ES-I3 (cell line): Measurements from ENCODE around the gene SDSL.

Experiments used
- H3K36me3 ChIP-seq: 2 replicates; pipeline ENCODE4 v1.6.1; 2013; ENCODE audit warnings: mild to moderate bottlenecking, low read length, control low read depth, moderate library complexity; ENCODE audit not compliant: insufficient read depth
- H3K4me1 ChIP-seq: 2 replicates; pipeline ENCODE4 v1.6.1; 2013; ENCODE audit warnings: mild to moderate bottlenecking, control low read depth, low read length; ENCODE audit not compliant: insufficient read depth
- H3K9ac ChIP-seq: 2 replicates; pipeline ENCODE4 v1.6.1; 2013; ENCODE audit warnings: low read depth, mild to moderate bottlenecking, low read length, moderate library complexity
- H3K9me3 ChIP-seq: 2 replicates; pipeline ENCODE4 v1.6.1; 2013; ENCODE audit warnings: mild to moderate bottlenecking, low read length, moderate library complexity; ENCODE audit not compliant: control insufficient read depth, insufficient read depth

Gene SDSL

DNA sequence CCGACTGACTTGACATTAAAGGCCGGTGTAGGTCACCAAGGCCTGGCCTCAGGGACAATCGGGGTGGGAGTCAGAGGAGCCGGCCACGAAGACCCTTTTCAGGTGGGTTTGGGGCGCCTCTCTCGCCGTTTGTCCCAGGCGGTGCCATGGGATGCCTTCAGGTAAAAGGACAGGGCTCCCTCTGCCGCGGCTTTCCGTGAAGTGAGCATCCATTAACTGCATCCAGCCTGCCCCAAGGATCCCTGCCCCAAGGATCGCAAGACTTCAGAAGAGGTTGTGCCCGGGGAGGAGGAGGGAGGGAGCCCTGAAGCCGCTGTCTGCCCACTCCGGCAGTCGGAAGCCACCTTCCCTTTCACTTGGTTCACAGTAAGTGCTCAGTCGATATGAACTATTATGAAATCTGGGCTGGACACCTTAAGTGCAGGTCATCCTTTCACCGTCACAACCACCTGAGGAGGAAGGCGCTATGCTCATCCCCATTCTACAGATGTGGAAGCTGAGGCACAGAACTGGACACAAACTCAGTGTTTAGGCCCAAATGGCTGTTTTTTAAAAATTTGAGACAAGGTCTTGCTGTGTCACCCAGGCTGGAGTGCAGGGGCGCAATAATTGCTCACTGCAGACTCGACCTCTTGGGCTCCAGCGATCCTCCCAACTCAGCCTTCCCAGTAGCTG lies 19.5 kb upstream of the SDSL start:
- no peaks in the 10 kb centered on the region for H3K9me3 ChIP-seq

GRCh38 chr12:113403435-113404415 lies 18.5 kb upstream of the SDSL start, which contains the start of gene SDS:
TSS of gene SDS (minus strand) at chr12:113403887. CDS start at chr12:113399708, 4,179 bp downstream.
- H3K4me1 ChIP-seq, result peaks cover 10% of the 10 kb centered on the region
- no peaks in the 10 kb centered on the region for H3K36me3 ChIP-seq
- H3K9ac ChIP-seq, result no peak within 1 kb of the TSS; the same call in 1 of the 2 replicates
- H3K9me3 ChIP-seq, result no peaks in the 10 kb centered on the region

More for the DNA sequence above, 19.5 kb upstream of the SDSL start:
- Histone ChIP-seq H3K9ac (no peak overlapping the region), H3K4me1 (peaks cover 7% of the 10 kb centered on the region), H3K36me3 (no peaks in the 10 kb centered on the region)

DNA sequence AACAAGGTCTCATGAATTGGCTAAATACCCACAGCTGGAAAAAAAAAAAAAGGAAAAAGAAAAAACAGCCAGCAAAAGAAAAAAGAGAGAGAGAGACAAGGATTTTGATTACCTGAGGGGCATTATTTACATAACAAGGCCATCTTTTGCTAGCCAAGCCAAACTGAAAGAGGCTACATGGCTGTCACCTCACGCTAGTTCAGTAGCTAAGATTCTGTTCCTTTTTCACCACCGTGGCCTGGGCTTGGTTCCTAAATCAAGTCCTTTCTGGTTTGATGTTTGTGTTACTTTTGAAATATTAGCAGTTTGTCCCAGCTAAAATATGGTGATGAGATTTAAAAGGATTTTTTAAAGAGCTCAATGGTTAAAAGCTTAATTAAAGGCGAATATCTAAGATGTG lies 16.5 kb upstream of the SDSL start:
- no peaks in the 10 kb centered on the region for H3K9me3 ChIP-seq
- H3K4me1 ChIP-seq, result peaks cover 10% of the 10 kb centered on the region
- no peak overlapping the region for H3K9ac ChIP-seq
- no peaks in the 10 kb centered on the region for H3K36me3 ChIP-seq

DNA sequence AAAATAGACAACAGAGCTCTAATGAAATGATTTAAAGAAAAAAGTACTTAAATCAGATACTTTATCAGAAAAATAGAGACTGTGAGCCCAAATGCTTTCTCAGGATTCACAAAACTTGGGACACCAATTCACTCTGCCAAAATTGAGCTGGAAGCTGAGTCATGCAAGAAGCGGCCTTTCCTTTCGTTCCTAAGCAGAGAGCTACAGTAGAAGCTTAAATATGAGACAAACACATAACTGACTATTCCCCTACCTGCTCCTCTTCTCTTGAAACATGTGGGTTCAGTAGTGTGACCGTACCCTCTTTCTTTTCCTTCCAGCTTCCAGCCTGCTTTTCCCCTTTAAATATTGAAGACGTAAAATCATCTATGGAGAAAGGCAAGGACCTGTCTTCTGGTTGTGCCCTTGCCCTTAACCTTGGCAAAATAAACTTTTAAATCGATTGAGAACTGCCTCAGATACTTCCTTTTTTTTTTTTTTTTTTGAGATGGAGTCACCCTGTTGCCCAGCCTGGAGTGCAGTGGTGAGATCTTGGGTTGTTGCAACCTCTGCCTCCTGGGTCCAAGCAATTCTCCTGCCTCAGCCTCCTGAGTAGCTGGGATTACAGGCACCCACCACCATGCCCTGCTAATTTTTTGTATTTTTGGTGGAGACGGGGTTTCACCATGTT lies 14.1 kb upstream of the SDSL start:
- Histone ChIP-seq H3K4me1 (peaks cover 10% of the 10 kb centered on the region), H3K36me3 (no peaks in the 10 kb centered on the region), H3K9ac (no peak overlapping the region)

DNA sequence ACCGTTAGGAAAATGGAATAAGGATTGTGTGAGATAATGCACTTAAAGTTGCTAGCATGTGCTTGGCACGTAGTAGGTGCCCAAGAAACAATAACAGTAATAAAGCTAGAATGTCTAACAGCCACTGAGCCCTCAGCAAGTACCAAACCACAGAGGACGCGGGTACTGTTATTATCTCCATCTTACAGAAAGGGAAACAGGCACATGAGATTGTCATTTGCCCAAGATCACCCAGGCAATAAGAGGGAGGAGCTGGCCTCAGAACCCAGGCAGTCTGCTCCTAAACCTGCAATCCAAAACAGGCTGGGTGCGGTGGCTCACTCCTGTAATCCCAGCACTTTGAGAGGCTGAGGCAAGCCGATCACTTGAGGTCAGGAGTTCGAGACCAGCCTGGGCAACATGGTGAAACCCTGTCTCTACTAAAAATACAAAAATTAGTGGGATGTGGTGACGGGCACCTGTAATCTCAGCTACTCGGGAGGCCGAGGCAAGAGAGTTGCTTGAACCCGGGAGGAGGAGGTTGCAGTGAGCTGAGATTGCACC lies 13.4 kb upstream of the SDSL start:
- Histone ChIP-seq H3K36me3 (no peaks in the 10 kb centered on the region), H3K9ac (no peak overlapping the region), H3K9me3 (no peaks in the 10 kb centered on the region), H3K4me1 (peaks cover 10% of the 10 kb centered on the region)

More for the DNA sequence above, 14.1 kb upstream of the SDSL start:
- H3K9me3 ChIP-seq, result no peaks in the 10 kb centered on the region

GRCh38 chr12:113409462-113410124 lies 12.6 kb upstream of the SDSL start:
- H3K9ac ChIP-seq, result no peak overlapping the region
- H3K9me3 ChIP-seq, result no peaks in the 10 kb centered on the region
- H3K4me1 ChIP-seq, result peaks cover 10% of the 10 kb centered on the region
- H3K36me3 ChIP-seq, result no peaks in the 10 kb centered on the region

- Histone ChIP-seq H3K9ac (no peak overlapping the region), H3K36me3 (no peaks in the 10 kb centered on the region), H3K9me3 (no peaks in the 10 kb centered on the region), H3K4me1 (peaks cover 5% of the 10 kb centered on the region; the same call in 1 of the 2 replicates)
These were observed 8.7 kb upstream of the SDSL start for GRCh38 chr12:113413488-113413939.

DNA sequence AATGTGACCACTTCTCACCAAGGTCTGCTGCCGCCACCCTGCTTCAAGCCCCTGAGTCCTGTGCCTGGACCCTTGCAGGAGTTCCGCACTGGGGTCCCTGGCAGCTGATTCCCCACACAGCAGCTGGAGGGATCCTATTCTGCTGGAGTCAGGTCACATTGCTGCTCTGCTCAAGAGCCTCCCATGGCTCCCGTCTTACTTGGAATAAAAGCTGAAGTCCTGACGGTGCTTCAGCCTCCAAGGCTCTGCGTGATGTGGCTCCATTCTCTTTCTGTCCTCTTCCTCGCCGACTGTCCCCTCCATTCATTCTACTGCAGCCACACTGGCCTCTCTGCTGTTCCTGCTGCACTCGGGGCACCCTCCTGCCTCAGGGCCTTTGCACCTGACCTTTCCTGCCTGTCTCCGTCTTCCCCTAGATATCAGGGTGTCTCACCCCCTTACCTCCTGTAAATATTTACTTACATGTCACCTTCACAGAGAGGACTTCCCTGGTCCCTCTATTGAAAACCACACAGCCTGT lies 7.6 kb upstream of the SDSL start:
- Histone ChIP-seq H3K9me3 (no peaks in the 10 kb centered on the region), H3K9ac (no peak overlapping the region), H3K4me1 (peaks cover 5% of the 10 kb centered on the region; the same call in 1 of the 2 replicates), H3K36me3 (no peaks in the 10 kb centered on the region)

DNA sequence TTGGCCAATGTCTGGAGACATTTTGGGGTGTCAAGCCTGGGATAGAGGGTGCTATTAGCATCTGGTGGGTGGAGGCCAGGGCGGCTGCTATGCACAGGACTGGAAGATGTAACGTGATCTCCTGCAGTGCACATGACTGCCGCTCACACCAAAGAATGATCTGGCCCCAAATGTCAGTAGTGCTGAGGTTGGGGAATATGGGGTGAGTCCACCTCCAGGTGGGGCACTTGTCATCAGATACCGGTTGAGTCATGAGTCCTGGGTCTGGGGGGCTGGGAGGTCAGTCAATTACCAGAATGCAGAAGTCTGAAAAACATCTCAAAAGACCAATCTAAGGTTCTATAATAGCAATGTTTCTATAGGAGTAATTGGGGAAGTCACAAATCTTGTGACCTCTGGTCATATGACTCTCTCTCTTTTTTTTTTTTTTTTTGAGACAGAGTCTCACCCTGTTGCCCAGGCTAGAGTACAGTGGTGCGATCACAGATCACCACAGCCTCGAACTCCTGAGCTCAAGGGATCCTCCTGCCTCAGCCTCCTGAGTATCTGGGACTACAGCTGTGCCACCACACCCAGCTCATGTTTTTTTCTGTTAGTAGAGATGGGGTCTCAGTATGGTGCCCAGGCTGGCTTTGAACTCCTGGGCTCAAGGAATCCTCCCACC lies 6.0 kb upstream of the SDSL start:
- Histone ChIP-seq H3K9ac (no peak overlapping the region), H3K9me3 (no peaks in the 10 kb centered on the region), H3K36me3 (no peaks in the 10 kb centered on the region), H3K4me1 (peaks cover 5% of the 10 kb centered on the region; the same call in 1 of the 2 replicates)

GRCh38 chr12:113418213-113418879 lies 3.8 kb upstream of the SDSL start:
- H3K9ac ChIP-seq, result no peak overlapping the region
- H3K4me1 ChIP-seq, result peaks cover 16% of the 10 kb centered on the region; the same call in 1 of the 2 replicates
- H3K9me3 ChIP-seq, result no peaks in the 10 kb centered on the region
- H3K36me3 ChIP-seq, result no peaks in the 10 kb centered on the region

DNA sequence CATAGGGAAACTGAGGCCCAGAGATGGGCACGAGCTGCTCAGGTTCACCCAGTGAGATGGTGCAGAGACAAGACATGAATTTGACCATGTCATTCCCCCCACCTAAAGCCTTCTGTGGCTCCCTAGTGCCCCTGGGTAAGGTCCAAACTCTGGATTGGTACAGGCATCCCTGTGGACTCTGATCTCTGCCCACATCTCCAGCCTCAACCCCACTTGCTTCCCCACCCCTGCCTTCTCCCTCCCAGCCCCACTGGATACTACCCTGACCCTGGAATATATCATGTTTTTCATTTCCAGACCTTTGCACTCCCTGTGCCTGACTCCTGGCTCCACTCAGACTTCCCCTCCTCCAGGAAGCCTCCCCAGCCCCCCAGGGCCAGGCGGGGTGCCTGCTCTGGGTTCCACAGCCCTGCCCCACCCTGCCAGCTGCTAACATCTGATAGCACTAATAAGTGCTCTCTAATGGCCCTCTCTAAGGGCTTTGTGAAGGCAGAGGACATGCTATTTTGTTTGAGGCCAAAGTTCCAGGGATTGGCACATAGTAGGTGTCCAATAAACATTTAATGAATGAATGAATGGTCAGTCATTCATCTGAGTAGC lies 1.1 kb upstream of the SDSL start:
- H3K9ac ChIP-seq, result no peak overlapping the region
- H3K36me3 ChIP-seq, result no peaks in the 10 kb centered on the region
- no peaks in the 10 kb centered on the region for H3K9me3 ChIP-seq
- H3K4me1 ChIP-seq, result peaks cover 13% of the 10 kb centered on the region; the same call in 1 of the 2 replicates

DNA sequence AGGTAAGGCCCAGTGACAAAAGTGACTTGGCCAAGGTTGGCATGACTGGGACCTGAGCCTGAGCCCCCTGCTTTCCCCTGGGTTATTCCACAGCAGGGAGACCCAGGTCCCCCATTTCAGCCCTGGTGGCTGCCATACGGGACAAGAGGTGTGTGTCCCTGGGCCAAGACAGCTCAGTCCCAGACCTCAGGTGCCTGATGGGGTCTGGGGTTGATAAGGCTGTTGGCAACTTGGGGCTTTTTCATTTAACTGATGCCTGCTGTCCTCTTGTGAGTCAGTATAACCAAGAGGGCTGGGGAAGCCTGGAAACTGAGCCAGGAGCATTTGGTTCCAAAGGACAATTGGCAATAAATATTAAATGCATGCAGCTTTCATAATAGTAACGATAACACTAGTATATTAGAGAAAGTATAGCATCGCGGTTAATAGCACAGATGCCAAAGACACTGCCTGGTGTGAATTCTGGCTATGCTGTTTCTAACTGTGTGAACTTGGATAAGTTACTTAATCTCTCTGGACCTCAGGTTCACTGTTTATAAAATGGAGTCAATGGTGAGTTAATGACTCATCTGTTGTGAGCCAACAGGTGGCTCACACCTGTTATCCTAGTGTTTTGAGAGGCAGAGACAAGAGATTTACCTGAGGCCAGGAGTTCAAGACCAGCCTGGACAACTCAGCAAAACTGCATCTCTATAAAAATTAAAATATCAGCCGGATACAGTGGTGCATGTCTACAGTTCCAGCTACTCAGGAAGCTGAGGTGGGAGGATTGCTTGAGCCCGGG lies 898 bp downstream of the SDSL start:
- Histone ChIP-seq H3K36me3 (no peaks in the 10 kb centered on the region), H3K9me3 (no peaks in the 10 kb centered on the region), H3K9ac (peak overlapping the region; percentile 49; the same call in 1 of the 2 replicates), H3K4me1 (peaks cover 11% of the 10 kb centered on the region; the same call in 1 of the 2 replicates)
